MCF 10A (cell line): ENCODE data around the gene CRACDL. TPM values are rescaled to one million over a fixed set of nuclear protein-coding genes. Genes with fewer than 3 reads are reported as not detected.

Experiments
- BruUV-seq: library from RNA; stranded (reverse); fragments of 400-500 nt; replicated peaks from 2 replicates; lab custom pipeline; 2021; lab: Mats Ljungman, UMichigan
- CTCF ChIA-PET: fragments of 300-600 bp; sonication (Branson Sonifier 250); formaldehyde crosslinking; extraction: SDS; loops from one replicate; lab custom pipeline; 2021; ENCODE audit warnings: antibody characterized with exemption, inconsistent platforms; lab: Yijun Ruan, JAX
- POLR2A ChIA-PET: fragments of 300-600, 350-650 bp; sonication (Branson Sonifier 250); formaldehyde crosslinking; extraction: SDS; loops from one replicate; lab custom pipeline; 2020; ENCODE audit warnings: antibody characterized with exemption, inconsistent platforms; lab: Yijun Ruan, JAX
- DNase-seq: peaks from one replicate; pipeline ENCODE4 v3.0.0-alpha.2; 2018; ENCODE audit not compliant: unreplicated experiment
- H3K27ac Mint-ChIP-seq: one replicate; pipeline ENCODE4 v1.8.0; 2022; ENCODE audit warnings: mild to moderate bottlenecking, low read depth, mixed read lengths; ENCODE audit not compliant: unreplicated experiment
- H3K27me3 Mint-ChIP-seq: one replicate; pipeline ENCODE4 v1.8.0; 2022; ENCODE audit warnings: mixed read lengths; ENCODE audit not compliant: insufficient read depth, unreplicated experiment
- H3K36me3 Mint-ChIP-seq: one replicate; pipeline ENCODE4 v1.8.0; 2022; ENCODE audit warnings: mild to moderate bottlenecking, moderate library complexity, mixed read lengths; ENCODE audit not compliant: insufficient read depth, unreplicated experiment
- H3K4me1 Mint-ChIP-seq: one replicate; pipeline ENCODE4 v1.8.0; 2022; ENCODE audit warnings: mixed read lengths; ENCODE audit not compliant: insufficient read depth, unreplicated experiment
- H3K4me3 Mint-ChIP-seq: one replicate; pipeline ENCODE4 v1.8.0; 2022; ENCODE audit warnings: mild to moderate bottlenecking, moderate library complexity, mixed read lengths; ENCODE audit not compliant: unreplicated experiment
- H3K9me3 Mint-ChIP-seq: one replicate; pipeline ENCODE4 v1.8.0; 2022; ENCODE audit warnings: mixed read lengths; ENCODE audit not compliant: unreplicated experiment
- CTCF ChIP-seq: fragments of 200-600 bp; IDR thresholded peaks from one replicate; pipeline ENCODE4 v1.8.0; 2022; ENCODE audit warnings: antibody characterized with exemption, mild to moderate bottlenecking; ENCODE audit not compliant: unreplicated experiment
- intact Hi-C: fragments of 100-400 bp; cut with micrococcal nuclease; formaldehyde crosslinking; loops from 2 replicates; pipeline ENCODE4 v1.14.1; 2022
- total RNA-seq: library from RNA; stranded (reverse); gene quantifications from 2 replicates; pipeline ENCODE4 v1.2.3, GENCODE V29; 2022

The CRACDL gene
- total RNA-seq, 1 experiment from 2014 or later = 12.9 TPM

DNA sequence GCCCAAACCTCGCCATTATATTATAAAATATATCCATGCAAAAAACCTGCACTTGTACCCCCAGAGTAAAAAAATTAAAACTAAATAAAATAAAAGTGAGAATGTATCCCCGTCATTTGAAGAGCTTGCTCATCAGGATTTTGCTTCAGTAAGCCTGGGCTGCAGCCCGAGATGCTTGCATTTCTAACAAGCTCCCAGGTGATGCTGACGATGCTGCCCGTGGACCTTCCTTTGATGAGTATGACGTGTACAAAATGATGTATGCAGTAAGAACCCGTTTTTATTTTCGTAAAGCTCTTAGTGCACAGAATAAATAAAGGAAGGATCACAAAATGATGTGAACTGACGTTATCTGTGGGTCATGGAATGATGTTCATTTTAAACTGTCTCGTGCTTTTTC, 63.5 kb downstream of the CRACDL start:
- CTCF ChIA-PET = interaction anchor here (0.7 to 1.5 kb wide), 6 partner anchors 10 to 1282 kb away, joined by 3 to 7 read pairs (median 4); partner anchors contain the start of gene CRACDL
- Mint-ChIP-seq H3K4me3 (no peak overlapping the region), H3K4me1 (peaks cover 15% of the 10 kb centered on the region), H3K9me3 (no peaks in the 10 kb centered on the region), H3K36me3 (no peaks in the 10 kb centered on the region), H3K27ac (no peak overlapping the region), H3K27me3 (no peaks in the 10 kb centered on the region)
- no peak for DNase-seq
- BruUV-seq = no TSS peak
- intact Hi-C loops = no loop called here
- POLR2A ChIA-PET = interaction anchor here (0.7 to 1.7 kb wide), 5 partner anchors 12 to 164 kb away, joined by 3 to 4 read pairs (median 3); no protein-coding TSS in a partner anchor
- no peak for TF ChIP-seq CTCF

GRCh38 chr2:98871506-98871905, 64.5 kb downstream of the CRACDL start:
- H3K36me3 Mint-ChIP-seq = no peaks in the 10 kb centered on the region
- no TSS peak for BruUV-seq
- TF ChIP-seq CTCF = no peak

DNA sequence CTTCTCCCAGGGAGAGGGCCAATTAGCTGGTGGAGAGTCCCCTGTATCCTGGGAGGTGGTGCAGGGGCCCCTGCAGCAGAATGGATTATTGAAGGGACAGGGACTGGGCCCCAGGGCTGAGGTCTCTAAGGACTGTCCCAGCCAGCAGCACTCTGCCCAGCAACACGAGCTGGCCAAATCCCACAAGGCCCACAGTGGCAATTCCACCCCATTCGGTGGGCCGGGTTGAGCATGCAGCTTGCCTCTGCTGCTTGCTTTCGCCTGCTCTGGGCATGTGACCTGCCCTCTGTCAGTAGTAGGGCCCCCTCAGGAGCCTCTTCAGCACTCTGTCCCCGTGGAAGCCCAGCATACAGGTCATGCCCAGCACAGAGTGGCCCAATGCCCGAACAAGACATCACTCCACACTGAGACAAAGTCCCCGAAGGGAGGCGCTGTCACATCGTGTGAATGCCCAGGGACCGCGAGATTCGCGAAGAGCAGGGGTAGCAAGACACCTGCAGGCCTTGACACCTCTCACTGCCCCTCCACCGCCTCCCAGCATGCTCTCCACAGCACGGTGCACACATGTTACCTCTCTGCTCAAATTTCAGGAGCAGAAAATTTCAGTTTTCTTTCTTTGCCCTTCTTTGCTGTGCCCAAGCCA, 65.4 kb downstream of the CRACDL start:
- no peak for TF ChIP-seq CTCF
- CTCF ChIA-PET = interaction anchor here (0.9 kb wide), 1 partner anchor 78 kb away, joined by 4 read pairs; no protein-coding TSS in a partner anchor
- H3K4me1 Mint-ChIP-seq = peaks cover 28% of the 10 kb centered on the region
- H3K27me3 Mint-ChIP-seq = no peaks in the 10 kb centered on the region
- no peak overlapping the region for H3K4me3 Mint-ChIP-seq
- POLR2A ChIA-PET = interaction anchor here (1.1 to 6.8 kb wide), 4 partner anchors 38 to 310 kb away, joined by 3 to 68 read pairs (median 26); partner anchors contain the start of genes MITD1 and MRPL30
- intact Hi-C loops = no loop called here
- BruUV-seq = no TSS peak
- DNase-seq = no peak
- no peaks in the 10 kb centered on the region for H3K36me3 Mint-ChIP-seq
- H3K27ac Mint-ChIP-seq = peak overlapping the region; percentile 99
- no peaks in the 10 kb centered on the region for H3K9me3 Mint-ChIP-seq

More at GRCh38 chr2:98871506-98871905, 64.5 kb downstream of the CRACDL start:
- H3K27me3 Mint-ChIP-seq = no peaks in the 10 kb centered on the region
- CTCF ChIA-PET = interaction anchor here (0.6 to 1.5 kb wide), 3 partner anchors 34 to 223 kb away, joined by 3 to 7 read pairs (median 4); no protein-coding TSS in a partner anchor
- no peak overlapping the region for H3K4me3 Mint-ChIP-seq
- no peak for DNase-seq
- peaks cover 23% of the 10 kb centered on the region for H3K4me1 Mint-ChIP-seq
- intact Hi-C loops = no loop called here
- POLR2A ChIA-PET = interaction anchor here (1.0 to 6.8 kb wide), 5 partner anchors 13 to 62 kb away, joined by 3 to 68 read pairs (median 3); no protein-coding TSS in a partner anchor
- no peaks in the 10 kb centered on the region for H3K9me3 Mint-ChIP-seq
- no peak overlapping the region for H3K27ac Mint-ChIP-seq

GRCh38 chr2:98869870-98870269, 66.2 kb downstream of the CRACDL start:
- no peaks in the 10 kb centered on the region for H3K9me3 Mint-ChIP-seq
- intact Hi-C loops = loop anchor here (2.0 to 5.0 kb wide), 2 partner anchors 43 to 197 kb away; no protein-coding TSS in a partner anchor
- BruUV-seq = no TSS peak
- H3K4me3 Mint-ChIP-seq = peak overlapping the region; percentile 72
- peaks cover 36% of the 10 kb centered on the region for H3K4me1 Mint-ChIP-seq
- H3K27ac Mint-ChIP-seq = peak overlapping the region; percentile 99
- DNase-seq = peak; percentile 71
- no peak for TF ChIP-seq CTCF
- no peaks in the 10 kb centered on the region for H3K36me3 Mint-ChIP-seq
- no peaks in the 10 kb centered on the region for H3K27me3 Mint-ChIP-seq
- CTCF ChIA-PET = no interaction called here
- POLR2A ChIA-PET = interaction anchor here (1.1 to 6.8 kb wide), 4 partner anchors 22 to 311 kb away, joined by 3 to 68 read pairs (median 28); partner anchors contain the start of genes MITD1 and MRPL30
